MCF 10A (cell line): ENCODE measurements around the gene NEURL1B. TPM values are rescaled to one million over a fixed set of nuclear protein-coding genes. Genes with fewer than 3 reads are reported as not detected.

ENCODE experiments used
- BruUV-seq: library from RNA; stranded (reverse); fragments of 400-500 nt; replicated peaks from 2 replicates; lab custom pipeline; 2021; lab: Mats Ljungman, UMichigan
- CTCF ChIA-PET: fragments of 300-600 bp; sonication (Branson Sonifier 250); formaldehyde crosslinking; extraction: SDS; loops from one replicate; lab custom pipeline; 2021; ENCODE audit warnings: antibody characterized with exemption, inconsistent platforms; lab: Yijun Ruan, JAX
- POLR2A ChIA-PET: fragments of 300-600, 350-650 bp; sonication (Branson Sonifier 250); formaldehyde crosslinking; extraction: SDS; loops from one replicate; lab custom pipeline; 2020; ENCODE audit warnings: antibody characterized with exemption, inconsistent platforms; lab: Yijun Ruan, JAX
- DNase-seq: peaks from one replicate; pipeline ENCODE4 v3.0.0-alpha.2; 2018; ENCODE audit not compliant: unreplicated experiment
- H3K27ac Mint-ChIP-seq: one replicate; pipeline ENCODE4 v1.8.0; 2022; ENCODE audit warnings: mild to moderate bottlenecking, low read depth, mixed read lengths; ENCODE audit not compliant: unreplicated experiment
- H3K27me3 Mint-ChIP-seq: one replicate; pipeline ENCODE4 v1.8.0; 2022; ENCODE audit warnings: mixed read lengths; ENCODE audit not compliant: insufficient read depth, unreplicated experiment
- H3K36me3 Mint-ChIP-seq: one replicate; pipeline ENCODE4 v1.8.0; 2022; ENCODE audit warnings: mild to moderate bottlenecking, moderate library complexity, mixed read lengths; ENCODE audit not compliant: insufficient read depth, unreplicated experiment
- H3K4me1 Mint-ChIP-seq: one replicate; pipeline ENCODE4 v1.8.0; 2022; ENCODE audit warnings: mixed read lengths; ENCODE audit not compliant: insufficient read depth, unreplicated experiment
- H3K4me3 Mint-ChIP-seq: one replicate; pipeline ENCODE4 v1.8.0; 2022; ENCODE audit warnings: mild to moderate bottlenecking, moderate library complexity, mixed read lengths; ENCODE audit not compliant: unreplicated experiment
- H3K9me3 Mint-ChIP-seq: one replicate; pipeline ENCODE4 v1.8.0; 2022; ENCODE audit warnings: mixed read lengths; ENCODE audit not compliant: unreplicated experiment
- CTCF ChIP-seq: fragments of 200-600 bp; IDR thresholded peaks from one replicate; pipeline ENCODE4 v1.8.0; 2022; ENCODE audit warnings: antibody characterized with exemption, mild to moderate bottlenecking; ENCODE audit not compliant: unreplicated experiment
- intact Hi-C: fragments of 100-400 bp; cut with micrococcal nuclease; formaldehyde crosslinking; loops from 2 replicates; pipeline ENCODE4 v1.14.1; 2022
- total RNA-seq: library from RNA; stranded (reverse); gene quantifications from 2 replicates; pipeline ENCODE4 v1.2.3, GENCODE V29; 2022

The NEURL1B gene
- total RNA-seq, 1 experiment from 2014 or later = 7.6 TPM

GRCh38 chr5:172727551-172727950 lies 86.5 kb downstream of the NEURL1B start:
- Mint-ChIP-seq H3K27ac (peak overlapping the region; percentile 61), H3K27me3 (no peaks in the 10 kb centered on the region), H3K36me3 (peaks cover 7% of the 10 kb centered on the region), H3K4me3 (no peak overlapping the region), H3K9me3 (no peaks in the 10 kb centered on the region), H3K4me1 (peaks cover 19% of the 10 kb centered on the region)
- CTCF ChIA-PET = interaction anchor here (0.6 to 3.6 kb wide), 6 partner anchors 11 to 253 kb away, joined by 3 to 25 read pairs (median 6); no protein-coding TSS in a partner anchor
- no TSS peak for BruUV-seq
- no peak for TF ChIP-seq CTCF
- intact Hi-C loops = no loop called here
- DNase-seq = no peak
- POLR2A ChIA-PET = interaction anchor here (1.3 to 3.4 kb wide), 4 partner anchors 13 to 43 kb away, joined by 3 to 21 read pairs (median 6); partner anchors contain the start of gene DUSP1

GRCh38 chr5:172728481-172729241 lies 87.6 kb downstream of the NEURL1B start:
- no TSS peak for BruUV-seq
- POLR2A ChIA-PET = interaction anchor here (1.3 to 3.4 kb wide), 2 partner anchors 14 to 37 kb away, joined by 3 to 21 read pairs; no protein-coding TSS in a partner anchor
- H3K4me1 Mint-ChIP-seq = peaks cover 30% of the 10 kb centered on the region
- H3K9me3 Mint-ChIP-seq = no peaks in the 10 kb centered on the region
- no peak overlapping the region for H3K4me3 Mint-ChIP-seq
- TF ChIP-seq CTCF = no peak
- H3K36me3 Mint-ChIP-seq = peaks cover 13% of the 10 kb centered on the region
- CTCF ChIA-PET = interaction anchor here (0.5 to 3.6 kb wide), 7 partner anchors 12 to 249 kb away, joined by 3 to 25 read pairs (median 3); no protein-coding TSS in a partner anchor
- peak overlapping the region; percentile 61 for H3K27ac Mint-ChIP-seq
- no peak for DNase-seq
- intact Hi-C loops = no loop called here
- no peaks in the 10 kb centered on the region for H3K27me3 Mint-ChIP-seq

- Mint-ChIP-seq H3K36me3 (peaks cover 13% of the 10 kb centered on the region), H3K27ac (no peak overlapping the region), H3K9me3 (no peaks in the 10 kb centered on the region), H3K27me3 (no peaks in the 10 kb centered on the region), H3K4me1 (peaks cover 37% of the 10 kb centered on the region), H3K4me3 (no peak overlapping the region)
- ChIA-PET POLR2A (interaction anchor here (1.0 kb wide), 1 partner anchor 37 kb away, joined by 3 read pairs; no protein-coding TSS in a partner anchor), CTCF (interaction anchor here (0.5 to 3.6 kb wide), 7 partner anchors 9 to 78 kb away, joined by 3 to 25 read pairs (median 4); no protein-coding TSS in a partner anchor)
- no peak for DNase-seq
- no TSS peak for BruUV-seq
- TF ChIP-seq CTCF = no peak
- intact Hi-C loops = no loop called here
Measured at GRCh38 chr5:172729588-172729987, 88.5 kb downstream of the NEURL1B start.

- no TSS peak for BruUV-seq
- H3K4me1 Mint-ChIP-seq = peaks cover 44% of the 10 kb centered on the region
- H3K27me3 Mint-ChIP-seq = no peaks in the 10 kb centered on the region
- TF ChIP-seq CTCF = no peak
- POLR2A ChIA-PET = interaction anchor here (0.9 to 1.0 kb wide), 2 partner anchors 36 to 40 kb away, joined by 3 to 4 read pairs; partner anchors contain the start of gene DUSP1
- no peak overlapping the region for H3K4me3 Mint-ChIP-seq
- H3K9me3 Mint-ChIP-seq = no peaks in the 10 kb centered on the region
- intact Hi-C loops = loop anchor here (5.0 kb wide), 2 partner anchors 172 to 202 kb away; no protein-coding TSS in a partner anchor
- no peak for DNase-seq
- peaks cover 13% of the 10 kb centered on the region for H3K36me3 Mint-ChIP-seq
- no peak overlapping the region for H3K27ac Mint-ChIP-seq
- CTCF ChIA-PET = interaction anchor here (0.8 to 2.3 kb wide), 7 partner anchors 10 to 42 kb away, joined by 3 to 12 read pairs (median 4); partner anchors contain the start of gene DUSP1
Measured at GRCh38 chr5:172730222-172730621, 89.2 kb downstream of the NEURL1B start.
